Measurements from ENCODE around the gene SF3A2. TPM values are rescaled to one million over a fixed set of nuclear protein-coding genes. Genes with fewer than 3 reads are reported as not detected.

Gene SF3A2
- total and polyA plus RNA-seq, 7 donors: 16.9 to 61.3 (median 26.4) TPM

GRCh38 chr19:2190848-2191455, 45.7 kb upstream of the SF3A2 start:
- WGBS, 2 donors: 80 to 92% methylated on average over 37 of the region's 37 CpGs
- H3K27ac ChIP-seq: no peak overlapping the region
- TF ChIP-seq EP300 (IDR thresholded peaks at IDR 0.05) (no peak), POLR2AphosphoS5 (IDR thresholded peaks at IDR 0.05) (no peak), POLR2A (IDR thresholded peaks at IDR 0.05) (no peak), CTCF (IDR thresholded peaks at IDR 0.05) (no peak)
- no peak overlapping the region for H3K4me3 ChIP-seq
- H3K9me3 ChIP-seq: no peaks in the 10 kb centered on the region
- DNase-seq: no peak
- no peaks in the 10 kb centered on the region for H3K27me3 ChIP-seq
- peaks cover 24 to 61% (median 34%) of the 10 kb centered on the region in 4 donors for H3K36me3 ChIP-seq
- peaks cover 3 to 31% (median 27%) of the 10 kb centered on the region in 4 donors for H3K4me1 ChIP-seq
- intact Hi-C loops (cut with DNase I): no loop called here

DNA sequence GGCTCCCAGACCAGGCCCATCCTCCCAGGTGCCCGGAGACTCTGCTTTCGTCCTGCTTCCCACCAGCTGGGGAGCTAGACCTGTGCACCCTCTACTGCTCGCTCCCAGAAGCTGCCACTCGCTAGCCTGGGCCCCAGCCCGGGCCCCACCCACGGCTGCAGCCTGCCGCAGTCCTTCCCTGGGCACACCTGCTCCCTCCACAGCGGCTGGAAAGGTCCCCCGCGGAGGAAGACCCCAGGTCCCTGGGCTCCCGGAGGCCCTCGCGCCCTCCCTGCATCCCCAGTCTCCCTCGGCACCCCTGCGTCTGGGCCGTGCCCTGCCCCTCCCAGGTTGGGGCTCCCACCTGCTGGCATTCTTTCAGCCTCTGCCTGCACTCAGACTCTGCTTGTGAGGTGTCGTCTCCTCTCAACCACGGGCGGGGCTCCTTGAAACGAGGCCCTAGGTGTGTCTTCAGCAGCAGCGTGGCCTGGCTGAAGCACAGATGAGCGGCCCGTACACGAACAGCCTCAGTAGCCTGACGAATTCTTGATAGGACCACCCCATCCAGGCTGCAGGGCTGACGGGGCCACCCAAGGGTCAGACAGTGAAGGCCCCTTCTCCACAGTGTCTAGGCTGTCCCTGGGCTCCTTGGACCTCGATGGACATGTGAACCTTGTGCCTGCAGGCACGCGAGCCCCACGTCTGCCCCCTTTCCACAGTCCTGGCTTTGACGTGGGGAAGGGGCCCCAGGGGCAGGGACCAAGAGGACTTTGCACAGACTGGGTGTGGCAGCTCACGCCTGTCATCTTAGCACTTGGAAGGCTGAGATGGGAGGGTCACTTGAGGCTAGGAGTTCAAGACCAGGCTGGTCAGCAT, 44.9 kb upstream of the SF3A2 start:
- Histone ChIP-seq H3K4me1 (peaks cover 1 to 24% (median 20%) of the 10 kb centered on the region in 4 donors), H3K4me3 (no peak overlapping the region), H3K36me3 (peaks cover 24 to 68% (median 38%) of the 10 kb centered on the region in 4 donors), H3K27me3 (no peaks in the 10 kb centered on the region), H3K27ac (no peak overlapping the region), H3K9me3 (no peaks in the 10 kb centered on the region)
- 30 to 76% methylated on average over 32 of the region's 32 CpGs for WGBS, 2 donors
- intact Hi-C loops (cut with DNase I): no loop called here
- DNase-seq: no peak
- TF ChIP-seq EP300 (IDR thresholded peaks at IDR 0.05) (no peak), POLR2A (IDR thresholded peaks at IDR 0.05) (no peak), POLR2AphosphoS5 (IDR thresholded peaks at IDR 0.05) (no peak), CTCF (IDR thresholded peaks at IDR 0.05) (no peak)

GRCh38 chr19:2192862-2193261, 43.8 kb upstream of the SF3A2 start:
- Histone ChIP-seq H3K27ac (no peak overlapping the region), H3K4me1 (peaks cover 0 to 15% (median 9%) of the 10 kb centered on the region in 4 donors), H3K36me3 (peaks cover 24 to 76% (median 40%) of the 10 kb centered on the region in 4 donors), H3K4me3 (no peak overlapping the region), H3K27me3 (no peaks in the 10 kb centered on the region), H3K9me3 (no peaks in the 10 kb centered on the region)
- 98% methylated on average over 17 of the region's 17 CpGs for WGBS, 2 donors
- no peak for DNase-seq
- no peak for TF ChIP-seq POLR2A (IDR thresholded peaks at IDR 0.05)
- no peak for TF ChIP-seq EP300 (IDR thresholded peaks at IDR 0.05)
- TF ChIP-seq CTCF (IDR thresholded peaks at IDR 0.05): no peak
- no peak for TF ChIP-seq POLR2AphosphoS5 (IDR thresholded peaks at IDR 0.05)
- intact Hi-C loops (cut with DNase I): no loop called here

DNA sequence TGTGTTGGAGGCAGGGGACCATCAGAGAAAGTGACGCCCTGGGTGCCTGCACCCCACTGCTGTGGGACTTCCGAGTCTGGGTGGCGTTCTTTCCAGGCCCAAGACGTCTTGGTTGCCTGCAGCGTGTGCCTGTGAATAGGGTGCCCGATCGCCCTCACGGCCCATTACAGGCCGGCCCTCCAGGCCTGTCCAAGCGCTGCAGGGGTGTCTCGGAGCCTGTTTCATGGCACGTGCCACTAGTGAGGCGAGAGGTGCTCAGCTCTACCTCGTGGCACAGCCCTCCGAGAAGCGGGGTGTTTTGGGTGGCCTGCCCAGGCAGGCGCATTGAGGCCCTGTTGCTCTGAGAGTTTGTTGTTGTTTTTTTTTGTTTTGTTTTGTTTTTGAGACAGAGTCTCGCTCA, 42.8 kb upstream of the SF3A2 start:
- DNase-seq: no peak
- Histone ChIP-seq H3K27me3 (no peaks in the 10 kb centered on the region), H3K4me3 (no peak overlapping the region), H3K27ac (no peak overlapping the region), H3K9me3 (no peaks in the 10 kb centered on the region), H3K36me3 (peaks cover 24 to 72% (median 40%) of the 10 kb centered on the region in 4 donors), H3K4me1 (peaks cover 0 to 5% (median under 1%) of the 10 kb centered on the region in 4 donors)
- 96 to 97% methylated on average over 18 of the region's 18 CpGs for WGBS, 2 donors
- intact Hi-C loops (cut with DNase I): no loop called here
- no peak for TF ChIP-seq CTCF (IDR thresholded peaks at IDR 0.05)
- TF ChIP-seq POLR2A (IDR thresholded peaks at IDR 0.05): no peak
- TF ChIP-seq POLR2AphosphoS5 (IDR thresholded peaks at IDR 0.05): no peak
- no peak for TF ChIP-seq EP300 (IDR thresholded peaks at IDR 0.05)

Data from sigmoid colon (tissue), 7 donors.